ENCODE measurements around the gene CD3E.
A peak's percentile ranks its signal among the peaks of the same experiment; 100 is the strongest.

CD3E gene

GRCh38 chr11:118322721-118323120 is 18.2 kb downstream of the CD3E start:
- ChIA-PET POLR2A (no interaction called here), CTCF (no interaction called here)
- no peak for DNase-seq (ENCODE audit: extremely low spot score)
- TF ChIP-seq LEF1 (IDR thresholded peaks at IDR 0.05; ENCODE audit: borderline replicate concordance) (no peak), FOXM1 (IDR thresholded peaks at IDR 0.05; ENCODE audit: borderline replicate concordance) (no peak), ELF4 (IDR thresholded peaks at IDR 0.05) (no peak), L3MBTL2 (conservative IDR thresholded peaks at IDR 0.05) (no peak), SP1 (IDR thresholded peaks at IDR 0.05) (no peak), TARDBP (IDR thresholded peaks at IDR 0.05) (no peak), SUZ12 (IDR thresholded peaks at IDR 0.05) (no peak), FOXK2 (IDR thresholded peaks at IDR 0.05) (no peak), ZNF384 (IDR thresholded peaks at IDR 0.05) (no peak)
- TF ChIP-seq, protein P1, sequence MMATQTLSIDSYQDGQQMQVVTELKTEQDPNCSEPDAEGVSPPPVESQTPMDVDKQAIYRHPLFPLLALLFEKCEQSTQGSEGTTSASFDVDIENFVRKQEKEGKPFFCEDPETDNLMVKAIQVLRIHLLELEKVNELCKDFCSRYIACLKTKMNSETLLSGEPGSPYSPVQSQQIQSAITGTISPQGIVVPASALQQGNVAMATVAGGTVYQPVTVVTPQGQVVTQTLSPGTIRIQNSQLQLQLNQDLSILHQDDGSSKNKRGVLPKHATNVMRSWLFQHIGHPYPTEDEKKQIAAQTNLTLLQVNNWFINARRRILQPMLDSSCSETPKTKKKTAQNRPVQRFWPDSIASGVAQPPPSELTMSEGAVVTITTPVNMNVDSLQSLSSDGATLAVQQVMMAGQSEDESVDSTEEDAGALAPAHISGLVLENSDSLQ (IDR thresholded peaks at IDR 0.05), result no peak

- ChIA-PET CTCF (no interaction called here), POLR2A (no interaction called here)
- DNase-seq (ENCODE audit: extremely low spot score), result no peak
- TF ChIP-seq ARNT (IDR thresholded peaks at IDR 0.05) (no peak), FOXM1 (IDR thresholded peaks at IDR 0.05; ENCODE audit: borderline replicate concordance) (no peak), ELF4 (IDR thresholded peaks at IDR 0.05) (no peak), BHLHE40 (IDR thresholded peaks at IDR 0.05; ENCODE audit: borderline replicate concordance) (no peak), ZNF384 (IDR thresholded peaks at IDR 0.05) (no peak), SUZ12 (IDR thresholded peaks at IDR 0.05) (no peak), TARDBP (IDR thresholded peaks at IDR 0.05) (no peak), SP1 (IDR thresholded peaks at IDR 0.05) (no peak), FOXA1 (IDR thresholded peaks at IDR 0.05) (no peak), FOXK2 (IDR thresholded peaks at IDR 0.05) (no peak), NFRKB (IDR thresholded peaks at IDR 0.05) (no peak), L3MBTL2 (conservative IDR thresholded peaks at IDR 0.05) (no peak), CTBP1 (IDR thresholded peaks at IDR 0.05; ENCODE audit: borderline replicate concordance) (no peak), HDGF (IDR thresholded peaks at IDR 0.05; ENCODE audit: borderline replicate concordance) (no peak)
- TF ChIP-seq, protein P1 (IDR thresholded peaks at IDR 0.05), result no peak
Measured at GRCh38 chr11:118325283-118325682, 20.8 kb downstream of the CD3E start.

- TF ChIP-seq L3MBTL2 (conservative IDR thresholded peaks at IDR 0.05) (no peak), SP1 (IDR thresholded peaks at IDR 0.05) (no peak), ARNT (IDR thresholded peaks at IDR 0.05) (no peak), NFRKB (IDR thresholded peaks at IDR 0.05) (no peak), BHLHE40 (IDR thresholded peaks at IDR 0.05; ENCODE audit: borderline replicate concordance) (no peak), CTBP1 (IDR thresholded peaks at IDR 0.05; ENCODE audit: borderline replicate concordance) (no peak), HDGF (IDR thresholded peaks at IDR 0.05; ENCODE audit: borderline replicate concordance) (no peak), FOXK2 (IDR thresholded peaks at IDR 0.05) (no peak)
- POLR2A ChIA-PET, result no interaction called here
- DNase-seq (ENCODE audit: extremely low spot score), result no peak
- CTCF ChIA-PET, result no interaction called here
Measured at GRCh38 chr11:118328745-118329144, 24.2 kb downstream of the CD3E start.

- POLR2A ChIA-PET, result no interaction called here
- no peak for DNase-seq (ENCODE audit: extremely low spot score)
- CTCF ChIA-PET, result no interaction called here
- TF ChIP-seq HDGF (IDR thresholded peaks at IDR 0.05; ENCODE audit: borderline replicate concordance) (no peak), NFRKB (IDR thresholded peaks at IDR 0.05) (no peak), SUZ12 (IDR thresholded peaks at IDR 0.05) (no peak), ZNF384 (IDR thresholded peaks at IDR 0.05) (no peak), L3MBTL2 (conservative IDR thresholded peaks at IDR 0.05) (no peak), FOXA1 (IDR thresholded peaks at IDR 0.05) (no peak), FOXM1 (IDR thresholded peaks at IDR 0.05; ENCODE audit: borderline replicate concordance) (no peak), SP1 (IDR thresholded peaks at IDR 0.05) (no peak), ELF4 (IDR thresholded peaks at IDR 0.05) (no peak), ARNT (IDR thresholded peaks at IDR 0.05) (no peak), TARDBP (IDR thresholded peaks at IDR 0.05) (no peak)
Measured at GRCh38 chr11:118334745-118335144, 30.2 kb downstream of the CD3E start.

DNA sequence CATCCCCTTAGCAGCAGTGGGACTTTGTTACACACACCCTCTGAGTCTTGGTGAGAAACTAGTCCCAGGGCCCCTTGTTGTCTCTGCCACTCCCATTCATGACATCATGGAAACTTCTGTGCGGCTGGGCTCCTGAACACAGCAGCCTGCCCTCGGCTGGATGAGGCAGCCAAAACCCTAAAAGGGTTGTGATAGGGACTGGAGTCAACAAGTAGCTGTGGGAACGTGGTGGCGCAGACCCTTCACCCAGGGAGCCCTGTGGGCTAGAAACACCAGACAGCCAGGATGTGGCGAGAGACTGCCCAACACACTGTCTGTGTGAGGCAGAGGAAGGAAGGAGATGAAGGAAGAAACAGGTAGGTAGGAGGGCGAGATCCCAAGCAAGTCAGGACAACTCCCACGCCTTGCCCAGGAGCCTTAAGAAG is 34.1 kb downstream of the CD3E start:
- POLR2A ChIA-PET, result no interaction called here
- CTCF ChIA-PET, result no interaction called here
- TF ChIP-seq FOXK2 (IDR thresholded peaks at IDR 0.05) (no peak), ZNF384 (IDR thresholded peaks at IDR 0.05) (no peak), BHLHE40 (IDR thresholded peaks at IDR 0.05; ENCODE audit: borderline replicate concordance) (no peak), NFRKB (IDR thresholded peaks at IDR 0.05) (no peak), FOXM1 (IDR thresholded peaks at IDR 0.05; ENCODE audit: borderline replicate concordance) (no peak), LEF1 (IDR thresholded peaks at IDR 0.05; ENCODE audit: borderline replicate concordance) (no peak), ARNT (IDR thresholded peaks at IDR 0.05) (no peak), HDGF (IDR thresholded peaks at IDR 0.05; ENCODE audit: borderline replicate concordance) (no peak), FOXA1 (IDR thresholded peaks at IDR 0.05) (no peak), ELF4 (IDR thresholded peaks at IDR 0.05) (no peak), L3MBTL2 (conservative IDR thresholded peaks at IDR 0.05) (no peak), CTBP1 (IDR thresholded peaks at IDR 0.05; ENCODE audit: borderline replicate concordance) (no peak), SUZ12 (IDR thresholded peaks at IDR 0.05) (no peak), TARDBP (IDR thresholded peaks at IDR 0.05) (no peak), SP1 (IDR thresholded peaks at IDR 0.05) (no peak)
- TF ChIP-seq, protein P1 (IDR thresholded peaks at IDR 0.05), result no peak
- peak; percentile 42 for DNase-seq (ENCODE audit: extremely low spot score)

GRCh38 chr11:118339281-118339961 is 34.9 kb downstream of the CD3E start:
- TF ChIP-seq ARNT (IDR thresholded peaks at IDR 0.05) (no peak), BHLHE40 (IDR thresholded peaks at IDR 0.05; ENCODE audit: borderline replicate concordance) (no peak), SP1 (IDR thresholded peaks at IDR 0.05) (no peak), ZNF384 (IDR thresholded peaks at IDR 0.05) (no peak), FOXA1 (IDR thresholded peaks at IDR 0.05) (no peak), TARDBP (IDR thresholded peaks at IDR 0.05) (no peak), SUZ12 (IDR thresholded peaks at IDR 0.05) (no peak), HDGF (IDR thresholded peaks at IDR 0.05; ENCODE audit: borderline replicate concordance) (no peak), FOXM1 (IDR thresholded peaks at IDR 0.05; ENCODE audit: borderline replicate concordance) (no peak), FOXK2 (IDR thresholded peaks at IDR 0.05) (no peak), CTBP1 (IDR thresholded peaks at IDR 0.05; ENCODE audit: borderline replicate concordance) (no peak), L3MBTL2 (conservative IDR thresholded peaks at IDR 0.05) (no peak), LEF1 (IDR thresholded peaks at IDR 0.05; ENCODE audit: borderline replicate concordance) (no peak), ELF4 (IDR thresholded peaks at IDR 0.05) (no peak), NFRKB (IDR thresholded peaks at IDR 0.05) (no peak)
- TF ChIP-seq, protein P1 (IDR thresholded peaks at IDR 0.05), result no peak
- POLR2A ChIA-PET, result no interaction called here
- DNase-seq (ENCODE audit: extremely low spot score), result no peak
- CTCF ChIA-PET, result no interaction called here

Measured in HEK293T (cell line).